Stimulated activated CD4-positive, alpha-beta T cell treated with anti-CD3 and anti-CD28 coated beads, TNF-alpha, amount 100 ng/mL, for 1 hour (primary cell): ENCODE results near the gene IGSF9B.

Experiments used
- DNase-seq, 3 donors: peaks; one replicate each; pipeline ENCODE4 v3.0.0-alpha.2; 2020; ENCODE audit warnings: low read depth in 3 of 3, low spot score in 1 of 3

IGSF9B gene

DNA sequence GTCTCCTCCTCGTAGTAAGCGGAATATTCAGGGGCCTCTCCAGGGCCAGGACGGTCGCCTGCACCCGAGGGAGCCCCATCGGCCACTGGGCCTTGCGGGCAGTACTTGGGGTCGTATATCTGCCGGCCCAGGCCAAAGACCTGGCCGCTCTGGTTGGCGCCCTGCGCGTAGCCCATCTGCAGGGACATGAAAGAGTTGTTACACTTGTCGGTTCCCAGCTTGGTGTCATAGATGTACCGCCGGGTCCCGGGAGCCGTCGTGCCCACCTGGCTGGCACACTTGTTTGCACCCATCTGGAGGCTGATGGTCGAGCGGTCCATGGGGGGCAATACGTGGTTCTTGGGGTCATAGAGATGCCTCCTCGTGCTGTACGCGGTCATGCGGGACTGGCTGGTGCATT, 92.0 kb downstream of the IGSF9B start:
- DNase-seq, result no peak

DNA sequence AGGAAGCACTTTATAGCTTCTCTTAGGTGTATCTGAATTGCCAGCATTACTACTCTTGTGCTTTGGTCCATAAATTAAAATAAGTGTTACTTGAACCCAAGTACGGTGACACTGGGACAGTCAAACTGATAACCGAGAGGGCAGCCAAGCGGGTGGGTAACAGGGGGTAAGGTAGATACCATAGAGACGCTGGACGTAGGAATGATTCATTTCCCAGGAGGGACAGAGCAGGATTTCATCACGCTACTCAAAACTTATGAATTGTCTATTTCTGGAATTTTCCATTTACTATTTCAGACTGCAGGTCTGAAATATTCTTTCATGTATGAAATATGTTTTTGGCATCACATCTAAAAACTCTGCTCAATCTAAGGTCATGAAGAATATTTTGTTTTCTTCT, 96.6 kb downstream of the IGSF9B start:
- DNase-seq, result no peak
